ENCODE measurements around the gene BLOC1S6. TPM values are rescaled to one million over a fixed set of nuclear protein-coding genes. Genes with fewer than 3 reads are reported as not detected.
A peak's percentile ranks its signal among the peaks of the same experiment; 100 is the strongest.

The BLOC1S6 gene, protein sequence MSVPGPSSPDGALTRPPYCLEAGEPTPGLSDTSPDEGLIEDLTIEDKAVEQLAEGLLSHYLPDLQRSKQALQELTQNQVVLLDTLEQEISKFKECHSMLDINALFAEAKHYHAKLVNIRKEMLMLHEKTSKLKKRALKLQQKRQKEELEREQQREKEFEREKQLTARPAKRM
- total RNA-seq (10 to 100 TPM; 37.0 to 45.4 TPM), polyA plus RNA-seq (ENCODE audit: insufficient read length in 6 of 6) (10 to 100 TPM; 48.6 to 54.0 (median 51.4) TPM)
- long read RNA-seq, donor 1, full-length matches to known transcripts = 17 of 23 reads
- long read RNA-seq, donor 1, partial matches to known transcripts = 6 of 23 reads
- long read RNA-seq, donor 1, other reads (novel, unspliced or antisense) = 0 of 23 reads
- long read RNA-seq, donor 2, full-length matches to known transcripts = 11 of 11 reads
- long read RNA-seq, donor 2, partial matches to known transcripts = 0 of 11 reads
- long read RNA-seq, donor 2, other reads (novel, unspliced or antisense) = 0 of 11 reads
- long read RNA-seq, donor 3, full-length matches to known transcripts = 14 of 14 reads
- long read RNA-seq, donor 3, partial matches to known transcripts = 0 of 14 reads
- long read RNA-seq, donor 3, other reads (novel, unspliced or antisense) = 0 of 14 reads
- long read RNA-seq, donor 4, full-length matches to known transcripts = 16 of 23 reads
- long read RNA-seq, donor 4, partial matches to known transcripts = 7 of 23 reads
- long read RNA-seq, donor 4, other reads (novel, unspliced or antisense) = 0 of 23 reads
- long read RNA-seq, donor 5, full-length matches to known transcripts = 10 of 10 reads
- long read RNA-seq, donor 5, partial matches to known transcripts = 0 of 10 reads
- long read RNA-seq, donor 5, other reads (novel, unspliced or antisense) = 0 of 10 reads
- long read RNA-seq, donor 6, full-length matches to known transcripts = 9 of 9 reads
- long read RNA-seq, donor 6, partial matches to known transcripts = 0 of 9 reads
- long read RNA-seq, donor 6, other reads (novel, unspliced or antisense) = 0 of 9 reads
- long read RNA-seq, donor 7, full-length matches to known transcripts = 3 of 3 reads
- long read RNA-seq, donor 7, partial matches to known transcripts = 0 of 3 reads
- long read RNA-seq, donor 7, other reads (novel, unspliced or antisense) = 0 of 3 reads
- long read RNA-seq, donor 8, full-length matches to known transcripts = 8 of 8 reads
- long read RNA-seq, donor 8, partial matches to known transcripts = 0 of 8 reads
- long read RNA-seq, donor 8, other reads (novel, unspliced or antisense) = 0 of 8 reads
- long read RNA-seq, donor 9, full-length matches to known transcripts = 1 of 1 reads
- long read RNA-seq, donor 9, partial matches to known transcripts = 0 of 1 reads
- long read RNA-seq, donor 9, other reads (novel, unspliced or antisense) = 0 of 1 reads
- long read RNA-seq, donor 10, full-length matches to known transcripts = 8 of 11 reads
- long read RNA-seq, donor 10, partial matches to known transcripts = 3 of 11 reads
- long read RNA-seq, donor 10, other reads (novel, unspliced or antisense) = 0 of 11 reads
- long read RNA-seq, donor 11 = 0 reads
- long read RNA-seq, donor 12, full-length matches to known transcripts = 11 of 16 reads
- long read RNA-seq, donor 12, partial matches to known transcripts = 5 of 16 reads
- long read RNA-seq, donor 12, other reads (novel, unspliced or antisense) = 0 of 16 reads

DNA sequence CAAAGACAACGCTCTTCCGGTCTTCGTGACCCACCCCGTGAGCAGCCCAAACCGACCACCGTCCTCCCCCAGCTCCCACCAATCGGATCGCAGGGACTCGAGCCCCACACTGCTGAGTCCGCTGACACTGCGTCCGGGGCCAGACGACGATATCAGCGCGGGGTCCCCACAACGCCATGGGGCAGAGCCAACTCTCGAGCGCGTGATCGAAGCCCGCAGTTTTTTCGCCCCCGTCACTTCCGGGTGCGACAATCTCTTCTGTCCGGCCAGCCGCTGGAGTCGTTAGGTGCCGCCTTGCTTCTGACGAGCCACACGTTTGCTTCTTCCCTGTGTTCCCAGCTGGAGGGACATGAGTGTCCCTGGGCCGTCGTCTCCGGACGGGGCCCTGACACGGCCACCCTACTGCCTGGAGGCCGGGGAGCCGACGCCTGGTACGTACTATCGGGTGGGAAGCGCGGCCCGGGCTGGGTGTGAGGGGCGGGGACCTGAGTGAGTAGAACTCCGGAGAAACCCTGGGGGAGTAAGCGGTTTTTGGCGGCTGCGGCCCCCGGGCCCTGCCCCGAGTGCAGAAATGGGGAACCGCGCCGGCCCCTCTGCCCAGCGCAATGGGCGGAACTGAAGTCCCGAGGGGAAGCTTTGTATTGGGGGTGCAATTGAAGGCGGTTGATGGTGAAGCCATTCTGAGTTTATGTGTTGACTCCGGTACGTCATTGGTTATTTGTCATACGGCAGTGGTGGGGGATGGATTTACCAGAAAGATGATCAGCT is at the start of gene BLOC1S6:
BLOC1S6 (plus strand) TSS at position 285 of the 768 bp plus-strand sequence; CDS start at position 350, 65 bp downstream.
- Histone ChIP-seq H3K4me1 (peaks cover 15 to 56% of the 10 kb centered on the region in 2 donors), H3K27me3 (no peaks in the 10 kb centered on the region), H3K4me3 (peak within 1 kb of the TSS; percentile 72 to 83), H3K36me3 (peaks cover 0 to 2% of the 10 kb centered on the region in 2 donors), H3K27ac (peak within 1 kb of the TSS; percentile 96 to 99), H3K9me3 (no peaks in the 10 kb centered on the region)
- intact Hi-C loops (cut with DNase I) = no loop called here
- peak; percentile 91 to 96 (median 95) for DNase-seq
- peak; percentile 90 for ATAC-seq
- TF ChIP-seq, protein P1, sequence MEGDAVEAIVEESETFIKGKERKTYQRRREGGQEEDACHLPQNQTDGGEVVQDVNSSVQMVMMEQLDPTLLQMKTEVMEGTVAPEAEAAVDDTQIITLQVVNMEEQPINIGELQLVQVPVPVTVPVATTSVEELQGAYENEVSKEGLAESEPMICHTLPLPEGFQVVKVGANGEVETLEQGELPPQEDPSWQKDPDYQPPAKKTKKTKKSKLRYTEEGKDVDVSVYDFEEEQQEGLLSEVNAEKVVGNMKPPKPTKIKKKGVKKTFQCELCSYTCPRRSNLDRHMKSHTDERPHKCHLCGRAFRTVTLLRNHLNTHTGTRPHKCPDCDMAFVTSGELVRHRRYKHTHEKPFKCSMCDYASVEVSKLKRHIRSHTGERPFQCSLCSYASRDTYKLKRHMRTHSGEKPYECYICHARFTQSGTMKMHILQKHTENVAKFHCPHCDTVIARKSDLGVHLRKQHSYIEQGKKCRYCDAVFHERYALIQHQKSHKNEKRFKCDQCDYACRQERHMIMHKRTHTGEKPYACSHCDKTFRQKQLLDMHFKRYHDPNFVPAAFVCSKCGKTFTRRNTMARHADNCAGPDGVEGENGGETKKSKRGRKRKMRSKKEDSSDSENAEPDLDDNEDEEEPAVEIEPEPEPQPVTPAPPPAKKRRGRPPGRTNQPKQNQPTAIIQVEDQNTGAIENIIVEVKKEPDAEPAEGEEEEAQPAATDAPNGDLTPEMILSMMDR (IDR thresholded peaks at IDR 0.05) = no peak

DNA sequence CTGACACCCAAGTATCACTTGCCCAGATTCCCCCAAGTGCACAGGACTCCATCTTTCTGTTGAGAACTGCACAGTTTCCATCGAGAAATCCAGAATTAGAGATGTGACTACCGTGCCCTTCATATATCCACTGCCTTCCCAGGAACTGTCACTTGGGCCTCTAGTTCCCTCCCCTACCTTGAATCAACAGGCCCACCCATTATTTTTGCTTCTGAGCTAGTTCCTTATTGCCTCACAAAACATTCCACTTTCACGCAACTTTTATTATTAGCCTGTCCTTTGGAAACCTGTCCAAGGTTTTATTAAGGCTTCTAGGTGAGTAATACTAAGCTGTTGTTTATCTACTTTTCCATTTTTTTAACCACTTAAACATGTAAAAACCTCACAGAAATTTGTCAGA is 47.5 kb upstream of the BLOC1S6 start:
- H3K27ac ChIP-seq = no peak overlapping the region
- no peaks in the 10 kb centered on the region for H3K9me3 ChIP-seq
- TF ChIP-seq, protein P1 (IDR thresholded peaks at IDR 0.05) = no peak
- H3K4me3 ChIP-seq = no peak overlapping the region
- intact Hi-C loops (cut with DNase I) = no loop called here
- no peaks in the 10 kb centered on the region for H3K4me1 ChIP-seq
- no peaks in the 10 kb centered on the region for H3K27me3 ChIP-seq
- ATAC-seq (no peak), DNase-seq (no peak)
- no peaks in the 10 kb centered on the region for H3K36me3 ChIP-seq

DNA sequence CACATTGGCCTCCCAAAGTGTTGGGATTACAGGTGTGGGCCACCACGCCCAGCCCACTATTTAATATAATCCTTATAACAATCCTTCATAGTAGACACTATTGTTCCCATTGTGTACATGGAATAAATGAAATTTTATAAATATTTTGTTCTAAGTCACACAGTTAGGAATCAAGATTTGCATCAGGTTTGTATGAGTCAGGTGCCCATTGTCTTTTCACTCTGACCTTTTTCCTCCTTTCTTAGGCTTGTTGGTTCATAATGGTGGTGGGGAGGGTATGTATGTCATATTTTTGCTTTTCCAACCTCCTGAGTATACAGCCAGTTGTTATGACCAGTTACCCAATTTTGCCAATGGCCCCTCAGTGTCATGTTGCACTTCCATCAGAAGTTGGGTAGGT is 46.6 kb upstream of the BLOC1S6 start:
- Histone ChIP-seq H3K9me3 (no peaks in the 10 kb centered on the region), H3K27ac (no peak overlapping the region), H3K27me3 (no peaks in the 10 kb centered on the region), H3K4me1 (no peaks in the 10 kb centered on the region), H3K36me3 (no peaks in the 10 kb centered on the region), H3K4me3 (no peak overlapping the region)
- intact Hi-C loops (cut with DNase I) = no loop called here
- no peak for ATAC-seq
- TF ChIP-seq, protein P1 (IDR thresholded peaks at IDR 0.05) = no peak
- DNase-seq = no peak

DNA sequence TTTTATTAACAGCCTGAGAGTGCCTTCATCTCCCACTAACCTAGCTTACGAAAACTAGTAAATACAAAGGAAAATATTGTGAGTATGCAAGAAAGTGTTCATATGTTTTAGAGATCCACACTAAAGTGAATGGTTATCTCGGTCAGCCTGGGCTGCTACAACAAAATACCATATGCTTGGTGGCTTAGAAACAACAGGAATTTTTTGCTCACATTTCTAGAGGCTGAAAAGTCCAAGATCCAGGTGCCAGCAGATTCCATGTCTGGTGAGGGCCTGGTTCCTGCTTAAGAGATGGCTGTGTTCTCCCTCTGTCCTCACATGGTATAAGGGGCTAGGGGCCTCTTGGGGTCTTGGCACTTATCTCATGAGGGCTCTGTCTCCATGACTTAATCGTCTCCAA is 44.1 kb upstream of the BLOC1S6 start:
- TF ChIP-seq, protein P1 (IDR thresholded peaks at IDR 0.05) = no peak
- ATAC-seq = no peak
- Histone ChIP-seq H3K9me3 (no peaks in the 10 kb centered on the region), H3K27ac (no peak overlapping the region), H3K4me3 (no peak overlapping the region), H3K36me3 (no peaks in the 10 kb centered on the region), H3K27me3 (no peaks in the 10 kb centered on the region), H3K4me1 (no peaks in the 10 kb centered on the region)
- no peak for DNase-seq
- intact Hi-C loops (cut with DNase I) = no loop called here
